Kidney (tissue), 14 donors: Measurements from ENCODE around the gene CARNS1. TPM values are rescaled to one million over a fixed set of nuclear protein-coding genes. Genes with fewer than 3 reads are reported as not detected.
A peak's percentile ranks its signal among the peaks of the same experiment; 100 is the strongest.

Experiments used
- DNase-seq, 5 donors: peaks; one replicate each; pipeline ENCODE4 v3.0.0-alpha.2; 2013 to 2020
- FAIRE-seq: peaks from 2 replicates; lab custom pipeline; 2012; peaks lifted over from hg19 to GRCh38; lab: Jason Lieb, UNC
- H3K27ac ChIP-seq, 2 donors: one replicate each; pipeline ENCODE4 v1.7.0; 2013; ENCODE audit warnings: low read depth in 2 of 2, low read length in 2 of 2, inconsistent platforms in 1 of 2
- H3K27me3 ChIP-seq: one replicate; pipeline ENCODE4 v1.7.1; 2013; ENCODE audit warnings: low read length, inconsistent platforms; ENCODE audit not compliant: control insufficient read depth, insufficient read depth
- H3K36me3 ChIP-seq, 3 donors: one replicate each; pipeline versions ENCODE4 v1.7.0 to v1.7.1; 2013; ENCODE audit warnings: low read length in 3 of 3, control low read depth in 1 of 3, inconsistent platforms in 1 of 3; ENCODE audit not compliant: insufficient read depth in 3 of 3, control insufficient read depth in 2 of 3
- H3K4me1 ChIP-seq, 3 donors: one replicate each; pipeline versions ENCODE4 v1.7.0 to v1.7.1; 2013; ENCODE audit warnings: low read length in 3 of 3, inconsistent platforms in 1 of 3, low read depth in 1 of 3; ENCODE audit not compliant: control insufficient read depth in 2 of 3, insufficient read depth in 2 of 3
- H3K4me3 ChIP-seq, 3 donors: one replicate each; pipeline versions ENCODE4 v1.7.0 to v1.8.1; 2013; ENCODE audit warnings: low read length in 3 of 3, control low read depth in 1 of 3, inconsistent platforms in 1 of 3
- H3K9ac ChIP-seq, 3 donors: one replicate each; pipeline versions ENCODE4 v1.7.0 to v1.7.1; 2013; ENCODE audit warnings: low read length in 3 of 3, control low read depth in 1 of 3, inconsistent platforms in 1 of 3
- H3K9me3 ChIP-seq, 3 donors: one replicate each; pipeline versions ENCODE4 v1.7.0 to v1.7.1; 2013; ENCODE audit warnings: low read length in 3 of 3, control low read depth in 1 of 3, inconsistent platforms in 1 of 3; ENCODE audit not compliant: control insufficient read depth in 2 of 3, insufficient read depth in 1 of 3
- CTCF ChIP-seq: IDR thresholded peaks from 3 replicates; pipeline ENCODE4 v1.5.1; 2012; ENCODE audit warnings: mild to moderate bottlenecking, moderate library complexity, borderline replicate concordance; ENCODE audit not compliant: insufficient read depth; ENCODE audit errors: extremely low read depth
- intact Hi-C: fragments of 100-400 bp; cut with DNase I; formaldehyde crosslinking; loops from one replicate; pipeline ENCODE4 v1.11.1; 2022
- polyA plus RNA-seq: library from polyadenylated mRNA; stranded (reverse); fragments of 350-450 nt; fragmentation: Illumina TruSeq; extraction: RNeasy Lipid Tissue Mini Kit (QIAGEN cat#74804); gene quantifications from one replicate; pipeline ENCODE4 v1.2.3, GENCODE V29; 2014; ENCODE audit warnings: low read depth, low replicate concordance; ENCODE audit not compliant: insufficient read depth
- total RNA-seq: library from RNA; stranded (reverse); fragmentation: NEBNext Ultra II Directional; extraction: Animal tissue kit (Norgen Biotek cat#: 25700); gene quantifications from one replicate; pipeline ENCODE4 v1.2.1, GENCODE V29; 2021
- donor health status: control.
- donor health status: control.
- donor health status: control.
- donor health status: control.
- donor health status: control.
- donor health status: DM: yes; HTN: yes; CAD: no.
- donor health status: Normal renal cell carcinoma (clear cell type).

CARNS1 gene
- total and polyA plus RNA-seq, 2 donors from 2014 or later = 0.80 to 1.7 TPM

- H3K9ac ChIP-seq = no peak overlapping the region
- intact Hi-C loops = no loop called here
- H3K27ac ChIP-seq = no peak overlapping the region
- FAIRE-seq (no peak), DNase-seq (peak in 1 of 5 donors; percentile 85)
- TF ChIP-seq CTCF = no peak
- H3K36me3 ChIP-seq = no peaks in the 10 kb centered on the region
- no peak overlapping the region for H3K4me3 ChIP-seq
- H3K4me1 ChIP-seq = no peaks in the 10 kb centered on the region
- no peaks in the 10 kb centered on the region for H3K27me3 ChIP-seq
- no peaks in the 10 kb centered on the region for H3K9me3 ChIP-seq
Measured at GRCh38 chr11:67409261-67409666, 6.2 kb upstream of the CARNS1 start.

GRCh38 chr11:67409781-67410368, 5.6 kb upstream of the CARNS1 start:
- H3K27ac ChIP-seq = no peak overlapping the region
- no peaks in the 10 kb centered on the region for H3K4me1 ChIP-seq
- no peaks in the 10 kb centered on the region for H3K27me3 ChIP-seq
- no peak overlapping the region for H3K9ac ChIP-seq
- intact Hi-C loops = no loop called here
- no peak overlapping the region for H3K4me3 ChIP-seq
- H3K9me3 ChIP-seq = no peaks in the 10 kb centered on the region
- DNase-seq (no peak), FAIRE-seq (no peak)
- no peaks in the 10 kb centered on the region for H3K36me3 ChIP-seq
- TF ChIP-seq CTCF = no peak

- Histone ChIP-seq H3K27me3 (no peaks in the 10 kb centered on the region), H3K4me1 (peaks cover 0 to 3% (median 0%) of the 10 kb centered on the region in 3 donors), H3K4me3 (no peak overlapping the region), H3K9me3 (no peaks in the 10 kb centered on the region), H3K27ac (no peak overlapping the region), H3K36me3 (no peaks in the 10 kb centered on the region), H3K9ac (no peak overlapping the region)
- FAIRE-seq (no peak), DNase-seq (no peak)
- intact Hi-C loops = no loop called here
- TF ChIP-seq CTCF = no peak
Measured at GRCh38 chr11:67410369-67410831, 5.1 kb upstream of the CARNS1 start.
